8988T (cell line): ENCODE results near the gene RALGPS1.

Source experiments
- DNase-seq: peaks from one replicate; pipeline ENCODE4 v3.0.0; 2011

RALGPS1 gene

DNA sequence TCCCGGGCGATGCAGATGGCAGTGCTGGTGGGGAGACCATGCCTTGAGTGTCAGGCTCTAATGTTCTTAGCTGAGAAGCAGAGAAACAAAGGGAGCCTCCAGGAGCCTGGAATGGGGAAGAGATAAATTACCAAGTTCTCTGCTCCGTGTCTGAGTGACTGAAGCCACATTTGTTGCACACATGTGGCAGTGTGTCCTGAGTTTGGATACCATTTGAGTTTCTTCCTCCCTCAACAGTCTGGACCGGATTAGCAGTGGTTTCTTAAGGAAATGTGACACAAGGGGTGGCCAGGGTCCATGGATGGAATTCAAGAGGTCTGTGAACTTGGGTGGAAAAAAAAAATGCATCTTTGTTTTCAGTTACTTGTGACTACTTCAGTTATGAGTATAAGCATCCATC is 299.3 kb downstream of the RALGPS1 start:
- DNase-seq, result no peak

DNA sequence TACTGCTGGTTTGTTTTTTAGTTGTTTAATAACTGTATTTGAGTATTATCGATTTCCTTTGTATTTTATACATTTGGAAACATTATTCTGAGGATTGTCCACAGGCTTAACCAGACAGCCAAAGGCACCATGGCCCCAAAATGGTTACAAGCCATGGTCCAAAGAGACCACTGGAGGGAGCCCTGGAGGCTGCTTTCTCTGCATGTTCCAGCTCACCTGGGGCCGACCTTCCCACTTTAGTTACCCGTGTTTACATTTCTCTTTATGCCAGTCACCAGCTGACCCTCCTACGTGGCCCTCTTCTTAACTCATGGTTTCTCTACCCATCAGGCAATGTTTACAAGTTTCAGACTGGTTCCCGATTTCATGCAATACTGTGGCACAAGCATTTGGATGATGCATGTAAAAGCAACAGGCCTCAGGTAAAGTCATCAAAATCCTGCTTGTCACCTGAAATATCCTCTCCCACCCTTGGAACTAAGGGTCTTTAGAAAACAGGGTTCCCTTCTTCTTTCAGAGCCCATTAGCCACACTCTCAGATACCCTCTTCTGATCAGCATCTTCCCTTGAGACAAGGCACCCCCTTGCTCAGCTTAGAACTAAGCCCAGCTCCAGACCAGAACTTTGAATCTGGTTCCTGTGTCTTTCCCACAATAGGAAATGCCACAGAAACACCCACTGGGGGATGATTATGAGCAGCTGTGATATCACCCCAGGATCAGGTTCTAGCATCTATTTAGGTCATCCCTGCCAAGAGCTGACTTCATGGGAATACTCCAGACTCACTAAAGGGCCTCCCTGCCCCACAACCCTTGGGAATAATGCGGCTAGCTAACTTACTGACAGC is 300.1 kb downstream of the RALGPS1 start:
- DNase-seq, result peak; percentile 67

- no peak for DNase-seq
Observed at GRCh38 chr9:127215268-127216209, 301.0 kb downstream of the RALGPS1 start.

DNA sequence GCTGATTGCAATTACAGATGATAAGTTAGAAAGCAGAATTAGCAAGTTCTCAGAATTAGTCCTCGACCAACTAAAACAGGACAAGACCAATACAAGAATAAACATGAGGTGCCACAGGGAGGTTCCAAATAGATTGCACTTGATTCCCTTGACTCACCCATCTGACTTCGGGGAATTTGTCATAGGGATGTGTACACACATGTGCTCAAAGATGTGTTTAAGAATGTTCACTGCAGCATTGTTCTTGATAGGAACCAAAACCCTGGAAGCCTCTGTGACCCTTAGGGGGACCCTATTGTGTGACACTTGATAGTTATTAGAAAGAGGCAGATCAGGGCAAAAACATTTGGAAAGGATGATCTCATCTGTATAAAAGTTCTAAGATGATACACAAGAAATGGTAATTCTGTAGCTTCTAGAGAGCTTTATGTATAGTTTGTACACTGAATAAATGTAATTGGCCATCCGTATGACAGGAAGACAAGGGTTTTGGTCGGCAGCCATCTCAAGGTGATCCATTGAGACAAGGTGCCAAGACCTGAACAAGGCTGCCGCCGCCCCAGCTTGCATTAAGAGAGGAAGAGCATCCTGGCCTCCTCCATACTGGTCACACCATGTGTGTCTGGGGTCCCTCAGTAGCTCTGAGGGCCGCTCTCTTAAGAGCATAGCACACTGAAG is 301.8 kb downstream of the RALGPS1 start:
- no peak for DNase-seq

DNA sequence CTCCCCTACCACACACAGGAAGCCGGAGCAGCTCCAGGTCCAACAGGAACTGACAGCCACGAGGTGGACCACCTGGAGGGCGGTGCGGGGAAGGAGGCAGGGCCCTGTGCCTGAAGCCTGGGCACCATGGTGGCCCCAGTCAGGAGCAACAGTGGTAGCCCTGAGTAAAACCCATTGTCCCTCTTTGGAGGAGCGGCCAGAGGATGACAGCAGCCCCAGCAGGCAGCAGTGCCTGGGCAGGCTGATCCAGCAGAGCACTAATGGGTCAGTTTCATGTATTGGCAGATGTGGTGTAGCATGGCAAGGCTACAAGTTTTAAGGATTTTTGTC is 302.3 kb downstream of the RALGPS1 start:
- DNase-seq, result no peak

DNA sequence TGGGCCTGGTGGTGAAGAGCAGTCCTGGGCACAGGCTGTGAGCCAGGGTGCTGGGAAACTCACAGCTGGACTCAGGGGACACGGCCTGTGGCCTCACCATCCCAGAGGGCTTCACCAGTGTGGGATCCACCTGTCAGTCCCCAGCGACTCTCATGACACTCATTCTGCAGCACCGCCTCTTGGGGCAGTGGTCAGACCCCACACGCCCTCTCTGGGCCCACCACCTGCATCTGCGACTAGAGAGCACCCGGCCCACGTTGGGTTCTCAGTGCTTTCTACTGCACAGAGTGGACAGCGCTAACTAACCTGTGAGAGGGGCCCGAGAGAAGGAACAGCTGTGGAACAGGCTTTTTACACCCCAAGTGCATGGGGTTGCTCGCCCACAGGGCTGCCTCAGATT is 304.2 kb downstream of the RALGPS1 start:
- no peak for DNase-seq

GRCh38 chr9:127219520-127219919 is 304.9 kb downstream of the RALGPS1 start:
- DNase-seq, result no peak

- no peak for DNase-seq
Observed at GRCh38 chr9:127221695-127222094, 307.1 kb downstream of the RALGPS1 start.

DNA sequence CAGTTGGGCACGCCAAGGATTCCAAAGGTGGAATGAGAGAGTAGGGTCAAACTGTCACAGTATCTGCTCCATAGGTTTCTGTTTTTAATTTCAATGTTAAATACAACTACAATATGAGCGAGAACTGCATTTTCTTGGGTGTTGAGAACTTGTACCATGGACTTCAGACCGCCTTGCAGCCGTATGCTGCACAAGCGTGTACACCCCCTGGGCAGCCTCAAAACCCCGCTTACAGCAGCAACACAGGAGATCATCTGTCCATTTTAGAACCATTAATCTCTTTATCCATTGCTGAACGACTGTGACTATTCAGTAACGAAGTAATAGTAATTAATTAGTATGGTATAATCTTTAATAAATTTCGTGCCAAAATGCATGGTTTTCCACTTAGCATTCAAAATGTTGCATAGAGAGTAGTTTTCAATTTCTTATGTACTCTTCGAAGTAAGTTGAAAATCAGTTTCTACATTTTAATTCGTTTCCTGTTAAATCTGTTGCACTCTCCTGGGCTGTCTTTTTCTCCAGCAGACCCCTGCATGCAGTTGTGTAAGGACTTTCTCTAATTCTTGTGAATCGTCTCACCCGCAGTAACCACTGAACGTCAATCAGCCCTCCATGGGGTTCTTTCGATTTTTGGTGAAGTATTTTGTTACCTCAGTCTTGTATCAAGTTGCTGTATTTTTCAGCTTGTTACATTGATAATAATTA is 308.0 kb downstream of the RALGPS1 start:
- no peak for DNase-seq

DNA sequence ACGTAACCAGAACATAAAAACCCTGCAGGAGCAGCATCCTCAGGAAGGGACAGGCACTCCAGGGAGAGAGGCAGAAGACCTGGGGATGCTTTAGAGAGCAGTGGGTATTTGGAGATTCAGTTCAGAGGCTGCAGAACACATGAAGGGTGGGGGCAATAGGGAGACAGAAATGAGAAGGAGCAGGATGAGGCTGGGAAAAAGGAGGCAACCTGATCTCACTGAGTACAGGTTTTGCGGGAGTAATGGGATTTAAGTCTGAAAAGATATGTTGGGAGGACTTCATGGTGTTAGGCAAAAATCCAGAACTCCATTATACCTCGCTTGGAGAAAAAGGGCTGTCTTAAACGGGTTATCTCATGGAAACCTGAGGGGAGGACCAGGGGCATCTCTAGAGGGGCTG is 308.7 kb downstream of the RALGPS1 start:
- DNase-seq, result no peak

DNA sequence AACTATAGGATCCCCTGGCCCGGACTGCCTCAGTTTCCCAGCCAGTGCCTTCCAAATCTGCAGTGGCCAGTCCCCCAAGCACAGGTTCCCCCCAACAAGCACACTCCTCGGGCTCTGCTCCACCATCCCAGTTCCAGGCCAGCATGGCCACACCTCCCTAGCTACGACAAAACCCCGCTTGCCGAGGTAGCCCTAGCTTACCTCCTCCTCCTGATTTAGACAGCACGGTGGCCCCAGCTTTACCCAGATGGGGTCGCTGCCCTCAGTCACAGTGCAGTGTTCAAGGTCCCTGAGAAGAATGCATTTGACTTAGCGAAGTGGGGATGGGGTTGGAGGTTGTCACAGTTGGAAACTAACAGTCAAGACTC is 309.2 kb downstream of the RALGPS1 start:
- DNase-seq, result no peak

DNA sequence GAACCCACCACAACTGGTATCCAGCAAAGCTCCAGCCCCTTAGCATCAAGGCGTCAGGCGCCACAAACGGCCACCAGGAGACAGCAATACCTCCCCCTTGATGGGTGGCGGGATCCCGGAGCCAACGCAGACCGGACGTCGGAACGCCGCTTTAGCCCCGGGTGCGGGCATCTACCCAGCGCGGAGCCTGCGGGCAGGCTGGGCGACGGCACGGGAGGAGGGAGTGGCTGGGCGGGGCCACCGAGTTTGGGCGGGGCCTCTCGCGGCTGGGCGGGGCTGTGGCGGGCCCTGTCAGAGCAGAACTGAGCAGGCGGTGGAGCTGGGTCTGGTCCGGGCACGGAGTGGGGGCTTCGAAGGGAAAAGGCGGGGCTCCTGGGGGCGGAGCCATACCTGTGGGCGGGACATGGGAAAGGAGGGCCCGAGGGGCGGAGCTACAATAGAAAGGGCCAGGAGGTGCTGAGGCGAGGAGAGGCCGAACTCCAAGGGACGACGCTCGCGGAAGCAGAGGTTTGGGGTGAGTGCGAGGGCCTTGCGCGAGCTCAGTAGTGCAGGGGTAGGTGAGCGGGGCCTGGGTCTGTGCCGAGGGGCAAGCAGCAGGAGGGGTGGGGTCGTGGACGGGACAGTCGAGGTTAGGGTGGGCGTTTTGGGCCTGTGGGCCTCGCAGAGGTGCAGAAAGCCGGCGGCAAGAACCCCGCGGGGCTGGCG is 309.7 kb downstream of the RALGPS1 start:
- DNase-seq, result peak; percentile 94

DNA sequence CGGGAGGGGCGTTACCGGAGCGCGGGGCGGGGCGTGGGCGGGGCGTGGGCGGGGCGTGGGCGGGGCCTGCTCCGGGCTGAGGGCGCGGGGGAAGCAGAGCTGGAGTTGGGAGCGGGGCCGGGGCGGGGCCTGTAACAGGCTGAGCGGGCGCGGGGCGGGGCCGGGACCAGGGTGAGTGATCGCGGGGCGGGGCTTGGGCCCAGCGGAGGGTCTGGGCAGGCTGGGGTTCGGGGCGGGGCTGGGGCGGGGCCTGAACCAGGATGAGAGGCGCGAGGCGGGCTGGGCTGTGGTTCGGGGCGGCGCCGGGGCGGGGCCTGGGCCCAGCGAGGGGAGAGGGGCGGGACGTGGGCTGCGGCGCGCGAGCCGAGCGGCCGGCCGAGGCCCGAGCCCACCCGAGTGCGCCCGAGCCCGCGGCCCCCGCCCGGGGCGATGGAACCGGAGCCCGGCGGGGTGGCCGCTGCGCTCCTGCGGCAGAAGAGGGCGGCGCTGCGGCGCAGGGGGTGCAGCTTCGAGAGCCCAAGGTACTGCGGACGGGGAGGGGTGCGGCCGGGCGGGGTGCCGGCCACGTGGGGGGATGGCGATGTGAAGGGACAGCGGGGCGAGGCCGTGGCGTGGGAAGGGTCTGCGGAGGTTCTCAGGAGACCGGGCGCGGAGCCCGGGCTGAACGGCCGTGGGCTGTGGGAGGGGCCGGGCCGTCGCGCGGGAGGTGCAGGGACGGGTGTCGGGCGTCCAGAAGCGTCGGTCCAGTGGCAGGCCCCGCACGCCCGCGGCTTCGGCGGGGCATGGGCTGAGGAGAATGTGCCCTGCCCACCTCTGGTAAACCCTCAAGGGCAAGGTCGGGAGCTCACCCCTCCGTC is 310.5 kb downstream of the RALGPS1 start:
- peak; percentile 97 for DNase-seq

DNA sequence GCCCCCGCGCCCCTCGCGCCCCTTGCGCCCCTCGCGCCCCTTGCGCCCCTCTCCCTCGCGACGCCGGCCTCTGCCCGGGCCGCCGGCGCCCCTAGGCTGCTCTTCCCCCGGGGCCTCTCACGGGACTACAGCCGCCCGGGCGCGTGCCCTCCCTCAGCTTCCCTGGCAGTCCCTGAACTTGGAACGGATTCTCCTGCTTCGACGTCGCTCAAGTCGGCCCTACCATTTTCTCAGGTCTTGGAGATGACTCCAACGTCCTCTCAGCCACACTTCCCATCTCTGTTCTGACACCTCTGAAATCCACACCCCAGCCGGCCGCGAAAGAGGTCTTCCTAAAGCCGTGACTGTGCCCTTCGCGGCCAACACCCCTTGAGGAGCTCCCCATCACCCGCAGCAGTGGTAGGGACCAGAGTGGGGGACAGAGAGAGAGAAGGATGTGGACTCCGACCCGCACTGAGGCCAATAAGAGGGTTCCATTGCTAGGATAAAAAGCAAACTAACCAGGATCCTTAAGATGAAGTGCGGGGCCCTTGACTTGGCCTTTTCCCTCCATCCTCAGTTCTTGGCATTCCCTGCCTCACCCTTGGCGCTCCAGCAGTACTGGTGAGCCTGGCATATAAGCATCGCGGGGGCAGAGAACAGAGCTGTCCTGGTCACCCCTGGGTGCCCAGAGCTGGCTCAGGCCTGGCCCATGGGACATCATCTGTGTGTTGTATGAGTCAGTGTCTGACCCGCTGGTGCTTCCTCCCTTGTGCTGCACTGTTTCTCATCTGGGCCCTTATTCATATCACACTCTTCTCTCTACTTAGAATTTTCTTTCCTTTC is 311.4 kb downstream of the RALGPS1 start:
- DNase-seq, result no peak

GRCh38 chr9:127229691-127230417 is 315.3 kb downstream of the RALGPS1 start:
- DNase-seq, result no peak

DNA sequence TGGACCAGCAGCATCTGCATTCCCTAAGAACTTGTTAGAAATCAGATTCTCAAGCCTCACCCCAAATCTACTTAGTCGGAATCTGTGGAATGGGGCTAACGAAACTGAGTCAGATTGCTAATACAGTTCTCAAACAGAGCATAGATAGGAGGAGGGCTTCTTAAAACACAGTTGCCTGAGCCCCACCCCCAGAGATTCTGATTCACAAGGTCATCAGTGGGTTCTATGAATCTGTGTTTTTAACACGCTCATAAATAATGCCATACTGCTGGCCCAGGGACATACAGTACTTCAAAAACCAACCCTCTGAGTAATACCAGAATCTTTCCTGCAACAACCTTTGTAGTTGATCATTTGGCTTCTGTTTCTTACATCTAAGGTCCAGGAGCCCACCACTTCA is 317.1 kb downstream of the RALGPS1 start:
- DNase-seq, result no peak

GRCh38 chr9:127232833-127233549 is 318.4 kb downstream of the RALGPS1 start:
- no peak for DNase-seq

DNA sequence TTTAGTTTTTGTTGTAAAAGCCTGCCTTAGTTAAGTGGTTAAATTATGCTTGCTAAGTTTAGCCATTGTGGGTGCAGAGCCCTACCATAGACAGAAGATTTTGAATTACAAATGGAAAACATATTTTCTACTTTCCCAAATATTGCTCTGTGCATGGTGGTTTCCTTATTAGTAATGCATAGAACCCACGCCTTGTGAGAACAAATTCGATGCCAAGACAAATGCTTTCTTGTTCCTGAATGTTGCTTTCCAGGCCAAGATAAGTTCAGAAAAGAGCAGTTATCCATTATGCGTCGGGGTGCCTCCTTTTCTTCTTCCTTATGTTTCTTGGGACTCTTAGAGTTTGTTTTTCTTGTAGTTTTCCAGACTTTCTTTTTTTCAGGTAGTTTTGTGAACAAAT is 319.0 kb downstream of the RALGPS1 start:
- DNase-seq, result no peak

DNA sequence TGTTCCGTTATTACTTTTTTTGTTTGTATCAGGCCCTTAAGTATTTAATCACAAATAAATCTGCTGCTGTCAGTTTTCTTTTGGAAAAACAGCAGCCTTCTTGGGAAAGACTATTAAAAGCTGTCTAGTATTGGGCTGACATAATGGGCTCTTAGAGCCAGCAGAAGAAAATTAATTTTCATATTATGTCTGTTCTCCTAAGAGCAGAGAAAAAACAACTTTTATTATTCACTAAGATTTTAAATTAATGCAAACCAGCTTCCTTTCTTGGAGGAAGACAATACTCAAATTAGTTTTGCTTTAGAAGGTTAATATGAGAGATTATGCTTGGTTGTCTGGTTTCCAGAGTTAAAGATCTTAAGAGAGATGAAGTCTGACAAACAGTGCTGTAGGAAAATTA is 319.4 kb downstream of the RALGPS1 start:
- no peak for DNase-seq
